ENCODE measurements around the gene NXPH3.

Gene NXPH3

GRCh38 chr17:49629447-49629846 lies 53.8 kb downstream of the NXPH3 start:
- no peak for DNase-seq (ENCODE audit: low spot score)

- no peak for DNase-seq (ENCODE audit: low spot score)
Measured at GRCh38 chr17:49630113-49630900, 54.6 kb downstream of the NXPH3 start.

GRCh38 chr17:49631496-49631895 lies 55.8 kb downstream of the NXPH3 start:
- DNase-seq (ENCODE audit: low spot score): no peak

Data from GM03348 (cell line).